ENCODE data around the gene TMEM127. TPM values are rescaled to one million over a fixed set of nuclear protein-coding genes. Genes with fewer than 3 reads are reported as not detected.

Gene TMEM127
- total RNA-seq (2021; ENCODE audit: unreplicated experiment) (25.3 TPM), Bru-seq, nascent RNA (percentile 72 among the genes with signal in this experiment), BruChase-seq, experiment 1, labeled RNA remaining after a 6-hour chase (percentile 92 among the genes with signal in this experiment), BruChase-seq, experiment 2, labeled RNA remaining after a 2-hour chase (percentile 87 among the genes with signal in this experiment)
- 19.7 and 19.8 TPM in 2 replicates for polyA plus RNA-seq (2012)
- long read RNA-seq, full-length matches to known transcripts = 19 of 45 reads
- long read RNA-seq, partial matches to known transcripts = 2 of 45 reads
- long read RNA-seq, other reads (novel, unspliced or antisense) = 24 of 45 reads

DNA sequence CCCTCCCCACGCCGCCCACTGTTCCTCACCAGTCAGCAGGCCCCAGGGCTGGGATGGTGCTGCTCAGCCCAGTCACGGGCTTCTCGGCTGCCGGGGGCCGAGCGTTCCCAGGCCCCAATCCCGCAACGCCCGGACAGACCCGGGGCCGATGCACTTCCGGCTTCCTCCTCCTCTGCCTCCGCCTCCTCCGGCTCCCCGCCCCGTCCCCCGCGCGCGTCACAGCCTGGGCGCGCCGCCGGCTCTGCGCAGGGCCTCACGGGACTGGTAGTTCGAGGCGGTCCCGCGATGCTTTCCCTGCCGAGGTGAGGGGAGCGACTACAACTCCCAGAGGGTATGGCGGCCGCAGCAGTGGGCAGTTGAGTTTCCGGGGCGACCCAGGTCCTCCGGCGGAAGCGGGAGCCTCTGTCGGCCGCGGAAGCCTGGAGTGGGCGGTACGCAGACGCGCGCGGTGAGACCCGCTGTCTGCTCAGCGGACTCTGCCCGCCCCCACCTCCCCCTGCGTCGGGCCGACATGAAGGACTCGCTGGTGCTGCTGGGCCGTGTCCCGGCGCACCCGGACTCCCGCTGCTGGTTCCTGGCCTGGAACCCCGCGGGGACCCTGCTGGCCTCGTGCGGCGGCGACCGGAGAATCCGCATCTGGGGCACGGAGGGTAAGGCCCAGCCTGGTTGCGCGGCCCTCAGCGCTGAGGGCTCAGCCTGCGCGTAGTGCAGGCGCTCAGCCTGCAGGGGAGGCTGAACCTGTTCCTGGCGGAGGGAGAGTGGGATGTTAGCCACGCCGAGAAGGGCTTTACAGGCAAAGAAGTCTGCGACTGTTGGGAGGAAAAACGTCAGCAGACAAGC is at the start of gene TMEM127, which contains the start of gene CIAO1:
Gene TMEM127, minus strand, starts transcription at position 158 of the 840 bp plus-strand sequence. CDS start 616 bp downstream, outside the sequence.
Gene CIAO1, plus strand, starts transcription at position 386 of the 840 bp plus-strand sequence. Its CDS starts 126 bp downstream, at position 512.
- peaks cover 72% of the 10 kb centered on the region for H3K79me2 ChIP-seq (ENCODE audit: insufficient read depth, low read length)
- TF ChIP-seq ZNF274 (IDR thresholded peaks at IDR 0.05; ENCODE audit: low read depth, low read length) (no peak), MAX (IDR thresholded peaks at IDR 0.05) (peak; percentile 84), EGR1 (IDR thresholded peaks at IDR 0.05; ENCODE audit: low read depth) (peak; percentile 90), CBX3 (IDR thresholded peaks at IDR 0.05; ENCODE audit: low read depth) (peak; percentile 68; the same call in 1 of the 2 replicates), POLR2A (IDR thresholded peaks at IDR 0.05; ENCODE audit: borderline replicate concordance, extremely low read depth, insufficient read depth, insufficient read length) (peak; percentile 27), EZH2 (IDR thresholded peaks at IDR 0.05) (no peak), FOSL1 (IDR thresholded peaks at IDR 0.05; ENCODE audit: low read depth) (no peak), POLR2AphosphoS5 (IDR thresholded peaks at IDR 0.05; ENCODE audit: low read depth, low read length) (peak; percentile 86), SRF (IDR thresholded peaks at IDR 0.05; ENCODE audit: low read depth) (peak; percentile 83; the same call in 1 of the 2 replicates), SIN3A (IDR thresholded peaks at IDR 0.05; ENCODE audit: low read depth) (peak; percentile 86), CEBPB (IDR thresholded peaks at IDR 0.05; ENCODE audit: low read depth) (no peak), TCF7L2 (IDR thresholded peaks at IDR 0.05; ENCODE audit: borderline replicate concordance, extremely low read depth, insufficient read depth, insufficient read length) (peak; percentile 3), ZBTB33 (IDR thresholded peaks at IDR 0.05; ENCODE audit: extremely low read depth, insufficient replicate concordance, low read length) (peak; percentile 95), RAD21 (IDR thresholded peaks at IDR 0.05; ENCODE audit: low read depth) (no peak), ZFX (IDR thresholded peaks at IDR 0.05) (peak; percentile 89), JUND (IDR thresholded peaks at IDR 0.05) (no peak), YY1 (IDR thresholded peaks at IDR 0.05; ENCODE audit: extremely low read depth, insufficient replicate concordance, low read depth, low read length) (peak; percentile 75), ELF1 (IDR thresholded peaks at IDR 0.05; ENCODE audit: borderline replicate concordance, low read depth) (peak; percentile 94), EZH2phosphoT487 (IDR thresholded peaks at IDR 0.05; ENCODE audit: borderline replicate concordance) (no peak), ATF3 (IDR thresholded peaks at IDR 0.05) (no peak)
- TF ChIP-seq, protein P1, sequence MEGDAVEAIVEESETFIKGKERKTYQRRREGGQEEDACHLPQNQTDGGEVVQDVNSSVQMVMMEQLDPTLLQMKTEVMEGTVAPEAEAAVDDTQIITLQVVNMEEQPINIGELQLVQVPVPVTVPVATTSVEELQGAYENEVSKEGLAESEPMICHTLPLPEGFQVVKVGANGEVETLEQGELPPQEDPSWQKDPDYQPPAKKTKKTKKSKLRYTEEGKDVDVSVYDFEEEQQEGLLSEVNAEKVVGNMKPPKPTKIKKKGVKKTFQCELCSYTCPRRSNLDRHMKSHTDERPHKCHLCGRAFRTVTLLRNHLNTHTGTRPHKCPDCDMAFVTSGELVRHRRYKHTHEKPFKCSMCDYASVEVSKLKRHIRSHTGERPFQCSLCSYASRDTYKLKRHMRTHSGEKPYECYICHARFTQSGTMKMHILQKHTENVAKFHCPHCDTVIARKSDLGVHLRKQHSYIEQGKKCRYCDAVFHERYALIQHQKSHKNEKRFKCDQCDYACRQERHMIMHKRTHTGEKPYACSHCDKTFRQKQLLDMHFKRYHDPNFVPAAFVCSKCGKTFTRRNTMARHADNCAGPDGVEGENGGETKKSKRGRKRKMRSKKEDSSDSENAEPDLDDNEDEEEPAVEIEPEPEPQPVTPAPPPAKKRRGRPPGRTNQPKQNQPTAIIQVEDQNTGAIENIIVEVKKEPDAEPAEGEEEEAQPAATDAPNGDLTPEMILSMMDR (IDR thresholded peaks at IDR 0.05 in 2 of 3, conservative IDR thresholded peaks at IDR 0.05 in 1 of 3; ENCODE audit: borderline replicate concordance in 1 of 3, insufficient read depth in 1 of 3, low read depth in 2 of 3, low read length in 2 of 3) = peak in 2 of 3 experiments; percentile 20 to 26; a peak in 2 of 6 replicates

More for the DNA sequence above, at the start of gene TMEM127, which contains the start of gene CIAO1:
- ATAC-seq = peak; percentile 96
- H3K9me2 ChIP-seq (ENCODE audit: insufficient read depth) = no peaks in the 10 kb centered on the region
- H3K4me3 ChIP-seq (replicated peaks in 1 of 2; ENCODE audit: low read depth in 1 of 2, low read length in 2 of 2) = peak within 1 kb of the TSS; percentile 89 to 93
- ChIA-PET CTCF (interaction anchor here (1.1 to 2.5 kb wide), 2 partner anchors 92 to 273 kb away, joined by 5 to 14 read pairs; no protein-coding TSS in a partner anchor), POLR2A (interaction anchor here (0.7 kb wide), 1 partner anchor 127 kb away, joined by 5 read pairs; no protein-coding TSS in a partner anchor), RAD21 (ENCODE audit: low non-redundant PET in 1 of 2, low total read pairs in 2 of 2, uncharacterized antibody in 2 of 2, unreplicated experiment in 2 of 2) (no interaction called here)
- no peaks in the 10 kb centered on the region for H3K27me3 ChIP-seq (ENCODE audit: insufficient read depth, low read length)
- H3K9ac ChIP-seq (ENCODE audit: low read length) = peak within 1 kb of the TSS; percentile 77
- H3K27ac ChIP-seq (ENCODE audit: low read depth, low read length) = peak within 1 kb of the TSS; percentile 71
- no peak within 1 kb of the TSS for H2AFZ ChIP-seq (ENCODE audit: low read depth, low read length, poor library complexity, severe bottlenecking)
- peaks cover 14 to 34% of the 10 kb centered on the region in 2 experiments for H3K4me1 ChIP-seq (ENCODE audit: control insufficient read depth in 1 of 2, insufficient read depth in 2 of 2, low read length in 2 of 2)
- H3K9me3 ChIP-seq (ENCODE audit: control insufficient read depth in 1 of 2, insufficient read depth in 1 of 2, low read depth in 1 of 2, low read length in 2 of 2) = no peaks in the 10 kb centered on the region
- TSS peak; percentile 61 for BruUV-seq (replicated peaks)
- H3K4me2 ChIP-seq (ENCODE audit: low read length) = peak within 1 kb of the TSS; percentile 75
- DNase-seq (ENCODE audit: low read depth, low spot score) = peak; percentile 90
- H3K36me3 ChIP-seq (ENCODE audit: control insufficient read depth in 1 of 2, insufficient read depth in 2 of 2, low read length in 2 of 2) = peaks cover 14 to 32% of the 10 kb centered on the region in 2 experiments; a peak in 3 of 4 replicates
- intact Hi-C loops (cut with micrococcal nuclease) = loop anchor here (2.0 kb wide), 3 partner anchors 39 to 273 kb away; partner anchors contain the start of genes ASTL and SNRNP200
- H4K20me1 ChIP-seq (ENCODE audit: insufficient read depth) = no peaks in the 10 kb centered on the region

Data from HCT116 (cell line).